Erythroblast (primary cell): ENCODE measurements around the gene SDF4.

ENCODE experiments used
- GATA1 ChIP-seq: IDR thresholded peaks from 2 replicates; pipeline ENCODE4 v1.6.1; 2011; ENCODE audit warnings: low read depth, mild to moderate bottlenecking, control low read depth, low read length, moderate library complexity
- POLR2A ChIP-seq: IDR thresholded peaks from 2 replicates; pipeline ENCODE4 v1.6.1; 2011; ENCODE audit warnings: mild to moderate bottlenecking, low read length

DNA sequence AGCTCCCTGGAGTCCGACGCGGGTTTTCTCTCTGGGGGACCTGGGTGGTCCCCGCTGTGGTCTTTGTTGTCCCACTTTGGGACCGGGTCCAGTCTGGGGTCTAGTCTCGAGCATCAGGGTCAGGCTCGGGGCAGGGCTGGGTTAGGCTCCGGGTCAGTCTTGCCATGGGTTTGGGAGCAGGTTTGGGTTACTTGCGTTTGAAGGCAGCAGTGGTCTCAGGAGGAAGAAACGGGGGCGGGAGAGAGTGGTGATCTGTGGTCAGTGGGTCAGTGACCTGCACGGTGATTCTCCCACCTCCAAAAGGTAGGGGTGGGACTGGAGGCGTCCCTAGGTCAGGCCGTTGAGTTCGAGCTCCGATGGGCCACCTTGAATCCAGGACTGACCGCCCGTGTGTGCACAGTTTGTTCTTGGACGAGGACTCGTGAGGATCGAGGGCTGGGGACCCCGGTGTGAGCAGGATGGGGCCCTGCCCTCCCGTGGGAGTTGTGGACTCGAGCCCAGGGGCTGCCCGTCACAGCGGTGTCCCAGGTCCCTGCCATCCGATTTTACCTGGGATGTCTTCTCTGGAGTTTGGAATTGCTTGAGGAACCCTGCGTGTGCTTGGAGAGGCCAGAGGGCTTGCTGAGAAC lies 2.5 kb upstream of the SDF4 start:
- TF ChIP-seq GATA1 (no peak), POLR2A (no peak)
